A549 (cell line): ENCODE data around the gene RPLP2.

Experiments
- BHLHE40 ChIP-seq: IDR thresholded peaks from 2 replicates; pipeline ENCODE4 v1.6.1; 2012; ENCODE audit warnings: low read depth, low read length, inconsistent platforms
- CTCF ChIP-seq: fragments of >200 bp; sonication (Bioruptor Twin); formaldehyde crosslinking; IDR thresholded peaks from 3 replicates; pipeline ENCODE4 v1.5.1; 2016
- EP300 ChIP-seq, 2 experiments: fragments of >200 bp; sonication (Bioruptor Twin); formaldehyde crosslinking; IDR thresholded peaks; 2 replicates in 1 of 2; 3 replicates in 1 of 2; pipeline ENCODE4 v1.6.1; 2016 to 2017
- HMGXB4 ChIP-seq: fragments of 250-450 bp; sonication (Bioruptor Pico); IDR thresholded peaks from 2 replicates; pipeline ENCODE4 v1.5.0; 2021; ENCODE audit warnings: mild to moderate bottlenecking, moderate library complexity, borderline replicate concordance
- KDM5A ChIP-seq: fragments of 200-600 bp; sonication (generic); IDR thresholded peaks from 2 replicates; pipeline ENCODE4 v1.6.1; 2016; ENCODE audit warnings: antibody characterized with exemption, mild to moderate bottlenecking
- MAX ChIP-seq: IDR thresholded peaks from 2 replicates; pipeline ENCODE4 v1.6.1; 2012
- PHF8 ChIP-seq: fragments of 200-600 bp; sonication (generic); IDR thresholded peaks from 2 replicates; pipeline ENCODE4 v1.6.1; 2016; ENCODE audit warnings: low read depth, mild to moderate bottlenecking, antibody characterized with exemption, moderate library complexity, borderline replicate concordance
- POLR2A ChIP-seq: IDR thresholded peaks from 2 replicates; pipeline ENCODE4 v1.6.1; 2012; ENCODE audit warnings: mild to moderate bottlenecking, low read length
- POLR2AphosphoS2 ChIP-seq: conservative IDR thresholded peaks from 2 replicates; pipeline ENCODE4 v1.6.1; 2012; ENCODE audit warnings: low read length, improper control_type of control experiment, inconsistent platforms
- REST ChIP-seq: fragments of 200-600 bp; sonication (generic); IDR thresholded peaks from 2 replicates; pipeline ENCODE4 v1.6.1; 2016; ENCODE audit warnings: antibody characterized with exemption, mild to moderate bottlenecking, moderate library complexity
- SREBF2 ChIP-seq: fragments of 450-650 bp; IDR thresholded peaks from 2 replicates; pipeline ENCODE4 v1.6.1; 2014; ENCODE audit warnings: mild to moderate bottlenecking, moderate library complexity

GRCh38 chr11:828506-829175 lies 18.9 kb downstream of the RPLP2 start:
- TF ChIP-seq CTCF (no peak), POLR2A (no peak), MAX (no peak), POLR2AphosphoS2 (no peak), BHLHE40 (no peak), HMGXB4 (CRISPR knock-in tag) (no peak), SREBF2 (no peak), KDM5A (no peak), PHF8 (no peak), REST (no peak), EP300 (IDR thresholded peaks at IDR 0.05) (no peak)
